ENCODE results near the gene FAM43A. TPM values are rescaled to one million over a fixed set of nuclear protein-coding genes. Genes with fewer than 3 reads are reported as not detected.

FAM43A gene
- 15.4 TPM for polyA plus RNA-seq (2013, experiment 1 of 2)
- polyA plus RNA-seq (2013, experiment 2 of 2): 15.3 TPM

DNA sequence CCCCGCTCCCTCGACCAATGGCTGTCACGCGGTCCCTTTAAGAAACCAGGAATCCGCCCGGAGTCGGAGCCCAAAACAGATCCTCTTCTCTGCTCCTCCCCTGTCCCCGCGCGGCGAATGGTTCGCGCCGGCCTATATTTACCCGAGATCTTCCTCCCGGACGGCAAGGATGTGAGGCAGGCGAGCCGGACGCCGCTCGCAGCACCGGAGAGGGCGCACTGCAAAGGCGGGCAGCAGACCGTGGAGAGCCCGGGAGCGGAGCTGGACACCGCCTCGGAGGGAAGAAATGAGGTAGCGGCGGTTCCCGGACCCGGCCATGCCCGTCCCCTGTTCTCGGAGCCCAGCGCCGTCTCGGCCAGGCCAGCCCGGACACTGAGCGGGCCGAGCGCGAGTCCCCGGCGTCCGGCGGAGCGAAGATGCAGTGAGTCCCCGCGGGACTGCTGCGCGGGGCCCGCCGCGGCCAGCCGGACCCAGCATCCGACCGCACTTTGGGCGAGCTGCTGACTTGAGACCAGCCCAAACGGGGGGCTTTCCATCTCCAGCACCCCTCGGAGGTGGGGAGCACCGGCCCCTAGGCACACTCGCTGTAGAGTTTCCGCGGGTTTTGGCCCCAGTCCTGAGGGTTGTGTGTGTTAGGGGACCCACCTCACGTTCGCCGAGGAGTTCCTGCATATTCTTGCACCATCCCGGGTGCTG lies at the start of gene FAM43A:
Gene FAM43A, plus strand, starts transcription at position 166 of the 696 bp plus-strand sequence. CDS start 944 bp downstream, outside the sequence.
- peak within 1 kb of the TSS; percentile 37 to 99 for H3K23ac ChIP-seq (ENCODE audit: low read length in 2 of 2)
- H3K27ac ChIP-seq (ENCODE audit: low read length, poor library complexity, severe bottlenecking): no peak within 1 kb of the TSS
- DNase-seq: peak; percentile 95
- peak within 1 kb of the TSS; percentile 63 to 91 for H3K4me3 ChIP-seq (ENCODE audit: insufficient read depth in 1 of 2, low read depth in 1 of 2, low read length in 2 of 2)
- H2AK5ac ChIP-seq (ENCODE audit: low read length, severe bottlenecking): no peak within 1 kb of the TSS
- peak within 1 kb of the TSS; percentile 62 for H2AFZ ChIP-seq (ENCODE audit: low read depth, low read length)
- peaks cover 0 to 32% of the 10 kb centered on the region in 2 experiments for H3K27me3 ChIP-seq (ENCODE audit: control insufficient read depth in 1 of 2, insufficient read depth in 1 of 2, low read length in 2 of 2)
- peaks cover 5 to 10% of the 10 kb centered on the region in 2 experiments for H3K36me3 ChIP-seq (ENCODE audit: control insufficient read depth in 1 of 2, insufficient read depth in 2 of 2, low read depth in 1 of 2, low read length in 2 of 2)
- peaks cover 1% of the 10 kb centered on the region for H3K79me1 ChIP-seq (replicated peaks; ENCODE audit: low read length, poor library complexity, severe bottlenecking)
- peak within 1 kb of the TSS in 1 of 2 experiments; percentile 43 for H2BK12ac ChIP-seq (ENCODE audit: low read length in 2 of 2)
- H3K14ac ChIP-seq (ENCODE audit: low read length in 2 of 2): peak within 1 kb of the TSS; percentile 45 to 57
- H2BK120ac ChIP-seq (ENCODE audit: low read depth, low read length): peak within 1 kb of the TSS; percentile 42
- H3K18ac ChIP-seq (ENCODE audit: low read depth in 1 of 2, low read length in 2 of 2): peak within 1 kb of the TSS; percentile 92 to 98
- peak within 1 kb of the TSS; percentile 88 for H4K91ac ChIP-seq (ENCODE audit: low read length)
- under 1% methylated on average over 68 of the region's 70 CpGs for WGBS
- peaks cover 41% of the 10 kb centered on the region for H3K4me1 ChIP-seq (ENCODE audit: control insufficient read depth, insufficient read depth, low read depth, low read length)
- no peaks in the 10 kb centered on the region for H3K9me3 ChIP-seq (ENCODE audit: control insufficient read depth, low read length)
- H4K8ac ChIP-seq (ENCODE audit: low read length): no peak within 1 kb of the TSS
- peak within 1 kb of the TSS; percentile 95 for H3K4me2 ChIP-seq (ENCODE audit: low read length, poor library complexity, severe bottlenecking)
- H3K4ac ChIP-seq (ENCODE audit: low read depth in 1 of 2, low read length in 2 of 2): peak within 1 kb of the TSS; percentile 71 to 73
- no peak within 1 kb of the TSS for H2BK15ac ChIP-seq (ENCODE audit: low read depth, poor library complexity, severe bottlenecking)
- no peak within 1 kb of the TSS for H2BK5ac ChIP-seq (ENCODE audit: low read depth, low read length, poor library complexity, severe bottlenecking)
- peak within 1 kb of the TSS; percentile 91 for H3K9ac ChIP-seq (ENCODE audit: low read length)

DNA sequence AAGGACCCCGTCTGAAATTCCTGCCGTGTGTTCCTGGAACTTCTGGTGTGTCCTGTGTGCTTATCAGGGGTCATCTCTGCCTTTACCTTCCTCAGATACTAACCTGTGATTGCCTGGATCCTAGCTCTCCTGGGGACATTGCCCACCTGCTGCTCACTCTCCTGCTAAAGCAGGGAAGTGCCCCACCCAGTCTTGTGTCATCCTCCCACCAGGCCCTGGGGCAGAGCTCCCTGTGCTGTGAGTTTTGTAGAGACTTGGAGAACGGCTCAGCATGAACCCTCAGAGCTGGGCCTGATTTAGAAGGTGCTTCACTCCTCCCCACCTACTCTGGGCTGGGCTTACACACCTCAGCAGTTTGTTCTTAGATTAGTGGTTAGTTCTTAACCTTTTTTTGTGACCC lies 48.6 kb upstream of the FAM43A start:
- Histone ChIP-seq H3K14ac (ENCODE audit: low read length in 2 of 2) (no peak overlapping the region), H2AFZ (ENCODE audit: low read depth, low read length) (no peak overlapping the region), H3K4ac (ENCODE audit: low read depth in 1 of 2, low read length in 2 of 2) (no peak overlapping the region), H3K4me2 (ENCODE audit: low read length, poor library complexity, severe bottlenecking) (no peak overlapping the region), H3K9ac (ENCODE audit: low read length) (no peak overlapping the region), H2BK120ac (ENCODE audit: low read depth, low read length) (no peak overlapping the region), H2BK5ac (ENCODE audit: low read depth, low read length, poor library complexity, severe bottlenecking) (no peak overlapping the region), H2BK15ac (ENCODE audit: low read depth, poor library complexity, severe bottlenecking) (peak overlapping the region; percentile 58), H3K18ac (ENCODE audit: low read depth in 1 of 2, low read length in 2 of 2) (no peak overlapping the region), H3K23ac (ENCODE audit: low read length in 2 of 2) (peak overlapping the region in 1 of 2 experiments; percentile 34), H3K9me3 (ENCODE audit: control insufficient read depth, low read length) (no peaks in the 10 kb centered on the region), H3K27ac (ENCODE audit: low read length, poor library complexity, severe bottlenecking) (no peak overlapping the region), H3K36me3 (ENCODE audit: control insufficient read depth in 1 of 2, insufficient read depth in 2 of 2, low read depth in 1 of 2, low read length in 2 of 2) (peaks cover 15 to 29% of the 10 kb centered on the region in 2 experiments), H4K8ac (ENCODE audit: low read length) (no peak overlapping the region), H2AK5ac (ENCODE audit: low read length, severe bottlenecking) (no peak overlapping the region), H3K27me3 (ENCODE audit: control insufficient read depth in 1 of 2, insufficient read depth in 1 of 2, low read length in 2 of 2) (no peaks in the 10 kb centered on the region), H3K4me3 (ENCODE audit: insufficient read depth in 1 of 2, low read depth in 1 of 2, low read length in 2 of 2) (no peak overlapping the region), H2BK12ac (ENCODE audit: low read length in 2 of 2) (no peak overlapping the region), H3K79me1 (replicated peaks; ENCODE audit: low read length, poor library complexity, severe bottlenecking) (peaks cover 7% of the 10 kb centered on the region), H4K91ac (ENCODE audit: low read length) (no peak overlapping the region), H3K4me1 (ENCODE audit: control insufficient read depth, insufficient read depth, low read depth, low read length) (peaks cover 11% of the 10 kb centered on the region)
- WGBS: 79% methylated on average over 2 of the region's 3 CpGs
- DNase-seq: no peak

DNA sequence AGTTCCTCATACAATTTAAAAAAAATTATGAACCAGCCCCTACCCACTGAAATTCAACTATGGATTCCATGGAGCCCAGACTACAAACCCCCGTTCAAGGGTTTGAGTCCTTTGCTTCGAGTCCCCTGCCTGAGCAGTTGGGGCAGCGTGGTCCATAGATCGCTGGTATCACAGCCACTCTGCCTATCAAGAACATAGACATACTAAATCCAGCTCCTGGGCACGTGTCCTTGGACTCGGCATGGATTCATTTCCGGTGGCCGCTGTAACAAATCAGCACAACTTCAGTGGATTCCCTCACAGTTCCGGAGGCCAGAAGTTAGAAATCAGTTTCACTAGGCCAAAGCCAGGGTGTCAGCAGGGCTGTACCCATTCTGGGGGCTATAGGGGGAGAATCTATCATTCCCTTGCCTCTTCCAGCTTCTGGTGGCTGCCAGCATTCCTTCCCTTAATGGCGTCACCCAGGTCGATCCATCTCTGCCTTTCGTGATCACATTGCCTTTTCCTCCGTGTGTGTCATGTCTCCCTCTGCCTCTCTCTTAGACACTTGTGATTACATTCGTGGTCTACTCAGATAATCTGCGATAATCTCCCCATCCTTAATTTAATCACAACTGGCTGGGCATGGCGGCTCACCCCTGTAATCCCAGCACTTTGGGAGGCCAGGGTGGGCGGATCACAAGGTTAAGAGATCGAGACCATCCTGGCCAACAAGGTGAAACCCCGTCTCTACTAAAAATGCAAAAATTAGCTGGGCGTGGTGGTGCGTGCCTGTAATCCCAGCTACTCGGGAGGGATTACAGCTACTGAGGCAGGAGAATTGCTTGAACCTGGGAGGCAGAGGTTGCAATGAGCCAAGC lies 47.9 kb upstream of the FAM43A start:
- Histone ChIP-seq H3K27me3 (ENCODE audit: control insufficient read depth in 1 of 2, insufficient read depth in 1 of 2, low read length in 2 of 2) (no peaks in the 10 kb centered on the region), H2BK15ac (ENCODE audit: low read depth, poor library complexity, severe bottlenecking) (no peak overlapping the region), H3K14ac (ENCODE audit: low read length in 2 of 2) (no peak overlapping the region), H3K4me3 (ENCODE audit: insufficient read depth in 1 of 2, low read depth in 1 of 2, low read length in 2 of 2) (no peak overlapping the region), H3K4ac (ENCODE audit: low read depth in 1 of 2, low read length in 2 of 2) (no peak overlapping the region), H2BK5ac (ENCODE audit: low read depth, low read length, poor library complexity, severe bottlenecking) (no peak overlapping the region), H3K18ac (ENCODE audit: low read depth in 1 of 2, low read length in 2 of 2) (no peak overlapping the region), H3K9me3 (ENCODE audit: control insufficient read depth, low read length) (no peaks in the 10 kb centered on the region), H4K8ac (ENCODE audit: low read length) (no peak overlapping the region), H2AK5ac (ENCODE audit: low read length, severe bottlenecking) (no peak overlapping the region), H3K79me1 (replicated peaks; ENCODE audit: low read length, poor library complexity, severe bottlenecking) (peaks cover 2% of the 10 kb centered on the region), H3K27ac (ENCODE audit: low read length, poor library complexity, severe bottlenecking) (no peak overlapping the region), H3K36me3 (ENCODE audit: control insufficient read depth in 1 of 2, insufficient read depth in 2 of 2, low read depth in 1 of 2, low read length in 2 of 2) (peaks cover 16 to 34% of the 10 kb centered on the region in 2 experiments), H3K9ac (ENCODE audit: low read length) (no peak overlapping the region), H2BK12ac (ENCODE audit: low read length in 2 of 2) (no peak overlapping the region), H2AFZ (ENCODE audit: low read depth, low read length) (no peak overlapping the region), H3K4me2 (ENCODE audit: low read length, poor library complexity, severe bottlenecking) (no peak overlapping the region), H3K23ac (ENCODE audit: low read length in 2 of 2) (no peak overlapping the region), H2BK120ac (ENCODE audit: low read depth, low read length) (no peak overlapping the region), H4K91ac (ENCODE audit: low read length) (no peak overlapping the region), H3K4me1 (ENCODE audit: control insufficient read depth, insufficient read depth, low read depth, low read length) (peaks cover 8% of the 10 kb centered on the region)
- DNase-seq: no peak
- WGBS: 98% methylated on average over 22 of the region's 22 CpGs
